Astrocyte (in vitro differentiated cells and primary cell): Measurements from ENCODE around the gene TMEM63C. TPM values are rescaled to one million over a fixed set of nuclear protein-coding genes. Genes with fewer than 3 reads are reported as not detected.
A peak's percentile ranks its signal among the peaks of the same experiment; 100 is the strongest.

Source experiments
- DNase-seq: peaks from one replicate; pipeline ENCODE4 v3.0.0-alpha.2; 2010; ENCODE audit warnings: low read depth
- FAIRE-seq: peaks from 2 replicates; lab custom pipeline; 2011; peaks lifted over from hg19 to GRCh38; lab: Jason Lieb, UNC
- H2AFZ ChIP-seq: 2 replicates; pipeline ENCODE4 v1.6.0; 2012; ENCODE audit warnings: low read depth, low read length, inconsistent platforms
- H3K27ac ChIP-seq: 2 replicates; pipeline ENCODE4 v1.5.1; 2011; ENCODE audit warnings: low read depth, low read length, inconsistent platforms
- H3K27me3 ChIP-seq: 2 replicates; pipeline ENCODE4 v1.6.0; 2011; ENCODE audit warnings: low read length, inconsistent platforms; ENCODE audit not compliant: insufficient read depth
- H3K36me3 ChIP-seq: 2 replicates; pipeline ENCODE4 v1.5.1; 2011; ENCODE audit warnings: low read length, inconsistent platforms; ENCODE audit not compliant: insufficient read depth
- H3K4me1 ChIP-seq: 2 replicates; pipeline ENCODE4 v1.5.1; 2011; ENCODE audit warnings: low read length, inconsistent platforms; ENCODE audit not compliant: insufficient read depth
- H3K4me2 ChIP-seq: 2 replicates; pipeline ENCODE4 v1.6.0; 2012; ENCODE audit warnings: low read length, inconsistent platforms
- H3K4me3 ChIP-seq: 2 replicates; pipeline ENCODE4 v1.5.1; 2011; ENCODE audit warnings: low read depth, mild to moderate bottlenecking, low read length, inconsistent platforms; ENCODE audit not compliant: insufficient read depth
- H3K79me2 ChIP-seq: 2 replicates; pipeline ENCODE4 v1.6.0; 2012; ENCODE audit warnings: mild to moderate bottlenecking, low read length, inconsistent platforms; ENCODE audit not compliant: insufficient read depth
- H3K9ac ChIP-seq: 2 replicates; pipeline ENCODE4 v1.6.0; 2012; ENCODE audit warnings: mild to moderate bottlenecking, low read length, inconsistent platforms
- H3K9me3 ChIP-seq: 2 replicates; pipeline ENCODE4 v1.5.1; 2012; ENCODE audit warnings: low read depth, mild to moderate bottlenecking, low read length, inconsistent platforms; ENCODE audit not compliant: insufficient read depth
- H4K20me1 ChIP-seq: 2 replicates; pipeline ENCODE4 v1.6.0; 2012; ENCODE audit warnings: low read length, inconsistent platforms; ENCODE audit not compliant: insufficient read depth
- H3K27ac Mint-ChIP-seq: one replicate; pipeline ENCODE4 v1.8.0; 2021; ENCODE audit warnings: mild to moderate bottlenecking, mixed read lengths; ENCODE audit not compliant: unreplicated experiment
- H3K27me3 Mint-ChIP-seq: one replicate; pipeline ENCODE4 v1.8.0; 2021; ENCODE audit warnings: low read depth, mixed read lengths; ENCODE audit not compliant: unreplicated experiment
- H3K36me3 Mint-ChIP-seq: one replicate; pipeline ENCODE4 v1.8.0; 2021; ENCODE audit warnings: low read depth, mixed read lengths; ENCODE audit not compliant: unreplicated experiment
- H3K4me1 Mint-ChIP-seq: one replicate; pipeline ENCODE4 v1.8.0; 2021; ENCODE audit warnings: low read depth, mixed read lengths; ENCODE audit not compliant: unreplicated experiment
- H3K4me3 Mint-ChIP-seq: one replicate; pipeline ENCODE4 v1.8.0; 2021; ENCODE audit warnings: mild to moderate bottlenecking, moderate library complexity, mixed read lengths; ENCODE audit not compliant: unreplicated experiment
- H3K9me3 Mint-ChIP-seq: one replicate; pipeline ENCODE4 v1.8.0; 2021; ENCODE audit warnings: mild to moderate bottlenecking, mixed read lengths; ENCODE audit not compliant: unreplicated experiment
- CTCF ChIP-seq: IDR thresholded peaks from 2 replicates; pipeline ENCODE4 v1.5.1; 2011; ENCODE audit warnings: low read depth, mild to moderate bottlenecking, inconsistent platforms, low read length, moderate library complexity; ENCODE audit not compliant: insufficient read depth
- EZH2 ChIP-seq: IDR thresholded peaks from 2 replicates; pipeline ENCODE4 v1.6.1; 2012; ENCODE audit warnings: mild to moderate bottlenecking, low read length, inconsistent platforms; ENCODE audit not compliant: insufficient read depth
- total RNA-seq: library from RNA; stranded (reverse); gene quantifications from 2 replicates; pipeline ENCODE4 v1.2.1, GENCODE V29; 2021

TMEM63C gene
- total RNA-seq, 1 donor from 2014 or later = 11.3 TPM

DNA sequence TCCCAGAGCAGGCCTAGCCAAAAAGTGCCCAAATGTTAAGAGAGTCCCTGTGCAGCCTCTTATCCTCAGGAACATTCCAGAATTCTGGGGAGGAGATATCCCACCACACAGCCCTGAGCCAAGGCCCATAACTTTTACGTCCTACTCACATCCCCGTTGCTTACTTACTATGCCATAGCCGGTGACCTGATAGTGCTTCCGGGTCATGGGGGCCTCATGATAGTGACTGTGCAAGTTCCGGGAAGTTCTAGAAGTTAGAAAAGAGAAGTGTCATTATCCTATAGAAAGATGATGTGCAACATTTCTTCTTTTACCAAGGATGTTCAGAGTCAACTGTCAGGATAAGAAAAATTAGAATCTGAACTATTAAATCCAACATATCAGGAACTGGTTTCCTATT is 105.0 kb downstream of the TMEM63C start:
- Histone ChIP-seq H3K79me2 (no peaks in the 10 kb centered on the region), H3K4me2 (no peak overlapping the region), H3K4me1 (peaks cover 5% of the 10 kb centered on the region), H4K20me1 (no peaks in the 10 kb centered on the region), H2AFZ (no peak overlapping the region), H3K9me3 (no peaks in the 10 kb centered on the region), H3K9ac (no peak overlapping the region), H3K4me3 (no peak overlapping the region), H3K27me3 (no peaks in the 10 kb centered on the region), H3K36me3 (peaks cover 25% of the 10 kb centered on the region), H3K27ac (no peak overlapping the region)
- TF ChIP-seq EZH2 (no peak), CTCF (no peak)
- H3K36me3 Mint-ChIP-seq = peaks cover 16% of the 10 kb centered on the region
- FAIRE-seq = no peak
- no peaks in the 10 kb centered on the region for H3K27me3 Mint-ChIP-seq
- no peak for DNase-seq
- peaks cover 13% of the 10 kb centered on the region for H3K4me1 Mint-ChIP-seq
- H3K4me3 Mint-ChIP-seq = no peak overlapping the region
- H3K27ac Mint-ChIP-seq = no peak overlapping the region
- no peaks in the 10 kb centered on the region for H3K9me3 Mint-ChIP-seq

DNA sequence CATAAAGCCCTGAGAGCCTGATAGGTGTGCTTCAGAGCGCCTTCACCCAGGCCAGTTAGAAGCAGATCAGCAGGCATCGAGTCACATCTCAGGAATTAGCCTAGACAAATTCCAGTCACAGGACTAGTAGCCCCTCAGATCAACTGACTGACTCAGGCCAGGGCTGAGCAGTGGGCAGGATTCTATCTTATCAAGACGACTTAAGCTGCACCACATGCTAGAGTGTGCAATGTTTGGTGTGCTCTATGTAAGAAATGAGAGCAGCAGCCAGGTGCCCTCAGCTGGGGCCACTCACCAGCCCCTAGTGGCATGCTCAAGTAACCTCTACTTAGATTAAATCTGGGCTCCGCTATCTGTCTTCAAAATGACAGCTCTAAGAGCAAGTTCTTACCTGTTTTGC is 109.1 kb downstream of the TMEM63C start:
- H3K27me3 Mint-ChIP-seq = no peaks in the 10 kb centered on the region
- Histone ChIP-seq H2AFZ (no peak overlapping the region), H4K20me1 (no peaks in the 10 kb centered on the region), H3K36me3 (peaks cover 6% of the 10 kb centered on the region), H3K27me3 (no peaks in the 10 kb centered on the region), H3K4me2 (no peak overlapping the region), H3K9me3 (no peaks in the 10 kb centered on the region), H3K27ac (no peak overlapping the region), H3K4me1 (peaks cover 5% of the 10 kb centered on the region), H3K79me2 (no peaks in the 10 kb centered on the region), H3K4me3 (no peak overlapping the region), H3K9ac (no peak overlapping the region)
- no peaks in the 10 kb centered on the region for H3K9me3 Mint-ChIP-seq
- peaks cover 5% of the 10 kb centered on the region for H3K36me3 Mint-ChIP-seq
- peak overlapping the region; percentile 66 for H3K27ac Mint-ChIP-seq
- DNase-seq = peak; percentile 36
- TF ChIP-seq CTCF = peak; percentile 7
- no peak for TF ChIP-seq EZH2
- H3K4me1 Mint-ChIP-seq = peaks cover 10% of the 10 kb centered on the region
- FAIRE-seq = no peak
- peak overlapping the region; percentile 27 for H3K4me3 Mint-ChIP-seq

DNA sequence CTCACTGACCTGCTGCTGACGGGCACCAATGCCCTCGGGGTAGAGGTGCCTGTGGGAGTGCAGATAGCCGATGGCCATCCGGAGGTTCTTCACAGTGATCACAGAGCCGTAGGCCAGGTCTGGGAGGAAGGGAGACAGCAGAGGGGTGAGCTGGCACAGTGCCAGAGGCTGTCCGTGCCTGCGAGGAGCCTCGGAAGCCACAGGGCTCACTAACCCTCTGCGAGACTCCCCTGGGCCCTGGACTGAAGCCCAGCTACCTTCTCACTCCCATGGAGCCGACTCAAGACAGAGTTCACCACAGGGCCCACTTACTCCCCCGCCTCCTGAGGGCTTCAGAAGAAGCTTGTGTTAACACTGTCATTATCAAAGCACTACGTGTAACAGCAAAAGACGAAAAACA is 114.6 kb downstream of the TMEM63C start:
- no peak for DNase-seq
- H3K4me2 ChIP-seq = no peak overlapping the region
- no peak for TF ChIP-seq CTCF
- no peak for TF ChIP-seq EZH2
- Mint-ChIP-seq H3K27ac (no peak overlapping the region), H3K27me3 (no peaks in the 10 kb centered on the region), H3K4me1 (peaks cover under 1% of the 10 kb centered on the region), H3K4me3 (no peak overlapping the region), H3K9me3 (no peaks in the 10 kb centered on the region), H3K36me3 (peaks cover 17% of the 10 kb centered on the region)
- H3K9me3 ChIP-seq = no peaks in the 10 kb centered on the region
- no peak overlapping the region for H3K4me3 ChIP-seq
- no peak overlapping the region for H2AFZ ChIP-seq
- H3K27ac ChIP-seq = no peak overlapping the region
- no peaks in the 10 kb centered on the region for H3K79me2 ChIP-seq
- H3K4me1 ChIP-seq = peaks cover 2% of the 10 kb centered on the region
- H3K36me3 ChIP-seq = peaks cover 6% of the 10 kb centered on the region
- no peaks in the 10 kb centered on the region for H3K27me3 ChIP-seq
- H3K9ac ChIP-seq = no peak overlapping the region
- H4K20me1 ChIP-seq = no peaks in the 10 kb centered on the region
- FAIRE-seq = no peak
